HG03571 (cell line): ENCODE data around the gene TMEM176A.
"Not testable (repeated sequence)": the region's sequence is repeated elsewhere in the genome, so short reads cannot be mapped to it uniquely, and the experiment has no call there.

ENCODE experiments used
- ATAC-seq: cut with Tn5 transposase; IDR thresholded peaks from one replicate; pipeline ENCODE4 v1.9.1; 2021; ENCODE audit not compliant: unreplicated experiment

The TMEM176A gene

GRCh38 chr7:150807616-150808438, 7.3 kb downstream of the TMEM176A start:
- ATAC-seq, result not testable (repeated sequence)

GRCh38 chr7:150814328-150815001, 13.9 kb downstream of the TMEM176A start:
- no peak for ATAC-seq

- no peak for ATAC-seq
Measured at GRCh38 chr7:150818971-150819370, 18.4 kb downstream of the TMEM176A start.

- ATAC-seq, result no peak
Measured at GRCh38 chr7:150820148-150820547, 19.6 kb downstream of the TMEM176A start.

GRCh38 chr7:150820578-150821198, 20.1 kb downstream of the TMEM176A start:
- no peak for ATAC-seq

GRCh38 chr7:150823043-150823442, 22.5 kb downstream of the TMEM176A start:
- no peak for ATAC-seq

GRCh38 chr7:150823484-150824126, 23.0 kb downstream of the TMEM176A start:
- ATAC-seq, result no peak

GRCh38 chr7:150824379-150825177, 24.0 kb downstream of the TMEM176A start:
- ATAC-seq, result no peak

- ATAC-seq, result no peak
Measured at GRCh38 chr7:150826061-150826849, 25.7 kb downstream of the TMEM176A start.

GRCh38 chr7:150828384-150828783, 27.8 kb downstream of the TMEM176A start:
- no peak for ATAC-seq

- no peak for ATAC-seq
Measured at GRCh38 chr7:150829426-150829825, 28.9 kb downstream of the TMEM176A start.

- ATAC-seq, result no peak
Measured at GRCh38 chr7:150830937-150831336, 30.4 kb downstream of the TMEM176A start.

- ATAC-seq, result no peak
Measured at GRCh38 chr7:150831851-150832250, 31.3 kb downstream of the TMEM176A start.

- no peak for ATAC-seq
Measured at GRCh38 chr7:150835019-150835418, 34.5 kb downstream of the TMEM176A start.

- no peak for ATAC-seq
Measured at GRCh38 chr7:150835702-150836280, 35.2 kb downstream of the TMEM176A start.

- ATAC-seq, result no peak
Measured at GRCh38 chr7:150838965-150839650, 38.5 kb downstream of the TMEM176A start.

- no peak for ATAC-seq
Measured at GRCh38 chr7:150842018-150842417, 41.4 kb downstream of the TMEM176A start.

GRCh38 chr7:150842716-150843115, 42.1 kb downstream of the TMEM176A start:
- ATAC-seq, result no peak

- ATAC-seq, result no peak
Measured at GRCh38 chr7:150845421-150845861, 44.9 kb downstream of the TMEM176A start.
